EH (cell line): ENCODE measurements around the gene C1QTNF1.

ENCODE experiments used
- DNase-seq: peaks from one replicate; pipeline ENCODE4 v3.0.0-alpha.2; 2015; ENCODE audit warnings: low read depth

The C1QTNF1 gene

DNA sequence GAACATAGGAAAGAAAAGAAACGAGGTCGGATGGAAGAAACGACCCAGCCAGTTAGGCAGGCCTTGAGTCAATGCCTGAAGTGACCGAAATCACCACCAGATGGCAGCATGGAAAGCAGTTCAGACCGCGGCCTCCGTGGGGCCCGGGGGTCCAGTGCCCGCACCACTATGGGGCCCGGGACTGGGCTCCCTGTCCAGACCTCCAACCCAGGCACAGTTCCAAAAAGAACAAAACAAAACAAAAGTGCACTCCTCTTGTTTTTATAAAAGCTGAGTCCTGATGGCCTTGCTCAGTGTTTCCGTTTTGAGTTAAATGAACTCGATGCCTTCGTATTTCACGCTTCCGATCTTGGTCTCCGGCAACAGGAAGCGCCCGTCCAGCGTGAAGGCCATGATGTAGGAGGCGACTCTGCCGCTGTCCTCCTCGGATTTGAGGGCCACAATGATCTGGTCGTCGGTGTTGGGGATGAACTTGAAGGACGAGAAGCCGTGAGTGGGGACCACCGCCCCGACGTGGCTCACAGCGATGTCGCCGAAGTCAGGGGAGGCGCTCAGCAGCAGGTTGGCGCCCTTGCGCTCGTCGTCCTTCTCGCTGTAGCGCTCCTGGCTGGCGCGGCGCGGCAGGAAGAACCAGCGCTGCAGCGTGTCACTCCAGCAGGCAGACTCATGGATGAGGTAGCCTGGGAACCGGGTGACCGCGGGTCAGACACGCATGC is 30.6 kb upstream of the C1QTNF1 start:
- DNase-seq = peak; percentile 44

DNA sequence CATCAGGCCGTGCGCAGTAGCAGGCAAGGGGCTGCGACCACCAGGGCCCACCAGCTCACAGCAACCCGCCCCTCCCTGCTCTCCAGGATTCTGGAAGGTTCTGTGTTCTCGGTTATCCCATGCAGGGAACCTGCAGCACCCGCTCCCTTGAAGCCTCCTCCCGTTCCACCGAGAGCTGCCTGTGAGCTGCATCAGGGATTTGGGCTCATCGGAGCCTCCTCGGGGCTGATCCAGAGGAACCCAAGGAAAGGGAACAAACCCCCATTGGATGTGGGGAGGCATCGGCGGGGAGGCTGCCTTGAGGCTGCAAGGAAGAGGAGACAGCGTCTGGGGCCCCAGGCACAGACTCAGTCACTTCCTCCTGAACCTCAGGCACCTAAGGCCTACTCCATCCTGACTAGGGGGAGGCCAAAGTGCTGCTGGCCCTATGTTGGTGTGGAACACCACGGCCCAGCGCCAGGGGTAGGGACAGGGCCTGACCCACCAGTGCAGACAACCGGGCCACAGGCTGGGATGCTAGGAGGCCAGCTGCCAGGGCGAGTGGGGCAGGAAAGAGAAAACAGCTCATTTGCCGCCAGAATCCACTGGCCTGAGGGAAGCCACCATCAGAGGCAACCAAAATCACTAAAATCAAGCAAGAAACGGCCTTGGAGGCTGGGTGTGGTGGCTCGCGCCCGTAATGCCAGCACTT is 29.8 kb upstream of the C1QTNF1 start:
- no peak for DNase-seq

DNA sequence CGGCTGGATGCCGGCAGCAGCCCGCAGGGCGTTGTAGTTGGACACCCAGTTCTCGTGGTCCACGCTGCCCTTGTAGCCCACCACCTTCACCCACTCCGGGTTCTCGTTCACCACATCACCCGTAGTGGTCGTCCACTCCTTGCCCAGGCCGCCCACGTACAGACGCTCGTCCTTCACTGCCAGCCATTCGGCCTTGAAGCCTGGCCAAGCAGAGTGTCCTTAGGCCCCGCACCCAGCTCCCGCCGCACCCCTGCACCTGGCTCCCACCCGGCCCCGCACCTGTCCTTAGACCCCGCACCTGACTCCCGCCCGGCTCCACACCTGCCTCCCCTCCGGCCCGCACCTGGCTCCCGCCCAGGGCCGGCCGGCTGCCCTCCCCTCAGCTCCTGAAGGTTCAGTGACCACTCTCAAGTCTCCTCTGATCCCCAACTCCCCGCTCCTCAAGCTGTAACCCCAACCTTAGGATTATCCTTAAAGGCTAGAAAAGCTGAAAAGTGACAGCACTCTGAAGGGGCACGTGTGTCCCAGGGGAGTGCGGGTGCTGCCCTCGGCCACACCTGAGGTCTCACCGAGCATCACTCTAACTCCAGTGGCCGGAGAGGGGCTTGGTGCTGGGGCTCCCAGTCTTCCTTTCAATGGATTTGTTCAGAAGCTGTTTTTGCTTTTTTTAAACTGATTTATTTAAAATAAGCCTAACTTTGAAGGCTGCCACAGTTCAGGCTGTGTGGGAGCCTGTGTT is 28.8 kb upstream of the C1QTNF1 start:
- DNase-seq = no peak

DNA sequence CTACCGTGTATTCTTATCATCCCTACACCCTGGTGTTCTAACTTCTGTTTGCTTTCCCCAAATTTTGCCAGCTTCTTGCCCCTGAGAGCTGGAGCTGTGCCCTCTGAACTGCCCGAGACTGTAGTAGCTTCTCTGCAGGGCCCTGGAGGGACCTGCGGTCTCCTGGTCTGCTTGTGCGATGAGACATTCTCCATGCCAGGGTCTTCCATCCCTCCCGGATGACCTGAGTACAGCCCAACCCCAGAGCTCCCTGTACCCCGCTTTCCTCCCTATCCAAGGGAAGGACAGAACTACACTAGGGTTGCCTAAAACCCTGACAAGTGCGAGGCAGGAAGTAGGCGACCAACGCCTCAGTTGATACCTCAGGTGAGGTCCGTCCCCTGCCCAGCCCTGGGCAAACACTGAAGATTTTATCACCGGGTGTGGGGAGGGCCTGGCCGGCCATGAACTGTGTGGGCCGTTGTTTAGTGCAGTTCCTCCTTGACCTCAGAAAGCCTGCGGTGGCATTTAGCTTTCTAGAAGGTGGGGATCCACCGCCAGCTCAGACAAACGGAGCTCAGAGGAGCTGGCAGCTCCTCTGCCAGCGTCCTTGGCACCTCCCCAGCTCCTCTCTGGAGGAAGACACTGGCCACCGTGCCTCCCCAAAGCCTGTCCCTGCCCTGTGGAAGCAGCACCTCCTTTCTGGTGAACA is 28.1 kb upstream of the C1QTNF1 start:
- DNase-seq = no peak

DNA sequence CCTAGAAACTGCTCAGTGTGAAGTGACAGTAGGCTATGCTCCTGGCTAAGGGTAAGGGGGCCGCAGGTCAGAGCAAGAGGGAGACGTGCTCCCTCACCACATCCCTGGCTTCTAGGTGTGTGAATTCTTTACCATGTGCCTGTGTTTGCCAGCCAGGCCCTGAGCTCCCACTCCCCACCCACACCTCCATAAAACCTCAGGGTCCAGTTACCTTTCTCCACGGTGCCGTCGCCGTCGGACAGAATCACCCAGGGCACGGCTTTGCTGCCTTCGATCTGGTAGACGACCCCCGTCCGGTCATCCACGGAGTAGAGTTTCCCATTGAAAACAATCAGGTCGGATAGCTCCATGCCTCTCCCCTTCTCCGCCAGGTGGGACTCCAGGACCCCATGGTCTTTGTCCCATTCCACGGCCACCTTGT is 27.2 kb upstream of the C1QTNF1 start:
- DNase-seq = no peak

DNA sequence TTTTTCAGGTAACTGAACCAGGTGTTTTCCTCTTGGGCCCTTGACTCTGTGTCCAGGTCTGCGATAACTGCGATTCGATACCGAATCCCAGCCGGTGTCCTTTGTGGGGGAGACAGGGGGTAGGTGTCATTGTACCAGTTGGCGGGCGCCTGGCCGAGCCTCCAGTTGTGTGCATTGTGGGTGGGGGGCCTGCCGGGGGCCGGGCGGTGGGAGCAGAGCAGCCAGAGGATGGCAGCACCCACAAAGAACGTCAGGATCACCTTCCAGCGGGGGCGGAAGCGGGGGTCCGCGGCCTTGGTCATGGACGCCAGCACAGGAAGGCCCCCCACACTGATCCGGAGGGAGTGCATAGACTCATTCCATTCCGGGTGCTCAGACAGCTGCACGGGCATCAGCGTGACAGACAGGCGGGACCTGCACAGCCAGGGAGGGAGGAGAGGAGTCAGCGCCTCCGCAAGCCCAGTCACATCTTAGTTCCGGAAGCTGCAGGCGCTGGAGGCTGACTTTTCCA is 26.7 kb upstream of the C1QTNF1 start:
- DNase-seq = no peak

DNA sequence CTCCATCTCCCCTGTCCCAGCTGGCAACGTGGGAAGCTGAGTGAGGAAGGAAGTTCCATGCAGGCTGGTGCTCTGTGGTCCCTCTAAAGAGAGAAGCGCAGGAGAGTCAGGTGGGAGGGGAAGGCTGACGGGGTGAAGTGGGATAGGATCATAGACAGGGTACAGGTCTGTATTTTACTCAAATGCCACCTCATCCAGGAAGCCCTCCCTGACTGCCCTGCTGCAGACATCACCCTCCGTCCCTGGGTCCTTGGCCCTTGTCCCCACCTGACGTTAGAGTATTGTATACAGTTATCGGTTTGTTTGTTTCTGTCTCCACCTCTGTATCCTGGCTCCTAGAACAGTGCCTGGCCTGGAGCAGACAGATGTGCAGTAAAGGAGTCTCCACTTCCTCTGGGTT is 26.1 kb upstream of the C1QTNF1 start:
- no peak for DNase-seq

DNA sequence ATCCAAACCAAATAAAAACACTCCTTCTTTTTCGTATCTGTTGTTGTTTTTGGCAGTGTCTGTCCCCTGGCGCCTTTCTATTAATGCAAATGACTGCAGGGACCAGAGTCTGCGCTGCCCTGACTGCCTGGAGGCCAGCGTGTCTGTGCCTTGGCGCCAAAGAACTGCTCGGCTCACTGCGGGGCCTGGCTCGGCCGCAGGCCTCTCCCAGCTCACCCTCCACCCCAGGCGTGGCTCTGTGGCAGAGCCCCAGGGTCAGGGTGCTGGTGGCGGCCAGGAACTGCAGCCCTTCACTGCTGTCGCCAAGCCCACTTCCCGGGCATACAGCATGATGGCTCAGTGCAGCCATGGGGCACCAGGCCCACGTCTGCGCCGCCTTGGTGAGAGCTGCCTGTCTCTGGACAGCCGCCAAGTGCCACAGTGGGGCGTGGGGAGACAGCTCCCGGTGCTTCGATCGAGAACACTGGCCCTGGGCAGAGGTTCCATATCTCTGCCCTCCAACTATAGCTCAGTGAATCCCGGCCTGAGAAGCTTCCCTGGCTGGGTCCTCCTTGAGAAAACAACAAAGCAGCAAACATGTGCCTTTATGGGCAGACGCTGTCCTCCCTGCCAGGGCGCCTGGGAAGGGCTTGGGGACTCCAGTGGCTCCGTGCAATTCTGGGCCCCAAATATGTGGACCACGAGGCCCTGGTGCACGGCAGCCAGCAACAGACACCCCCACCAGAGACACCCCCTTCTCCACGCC is 25.5 kb upstream of the C1QTNF1 start:
- DNase-seq = no peak

DNA sequence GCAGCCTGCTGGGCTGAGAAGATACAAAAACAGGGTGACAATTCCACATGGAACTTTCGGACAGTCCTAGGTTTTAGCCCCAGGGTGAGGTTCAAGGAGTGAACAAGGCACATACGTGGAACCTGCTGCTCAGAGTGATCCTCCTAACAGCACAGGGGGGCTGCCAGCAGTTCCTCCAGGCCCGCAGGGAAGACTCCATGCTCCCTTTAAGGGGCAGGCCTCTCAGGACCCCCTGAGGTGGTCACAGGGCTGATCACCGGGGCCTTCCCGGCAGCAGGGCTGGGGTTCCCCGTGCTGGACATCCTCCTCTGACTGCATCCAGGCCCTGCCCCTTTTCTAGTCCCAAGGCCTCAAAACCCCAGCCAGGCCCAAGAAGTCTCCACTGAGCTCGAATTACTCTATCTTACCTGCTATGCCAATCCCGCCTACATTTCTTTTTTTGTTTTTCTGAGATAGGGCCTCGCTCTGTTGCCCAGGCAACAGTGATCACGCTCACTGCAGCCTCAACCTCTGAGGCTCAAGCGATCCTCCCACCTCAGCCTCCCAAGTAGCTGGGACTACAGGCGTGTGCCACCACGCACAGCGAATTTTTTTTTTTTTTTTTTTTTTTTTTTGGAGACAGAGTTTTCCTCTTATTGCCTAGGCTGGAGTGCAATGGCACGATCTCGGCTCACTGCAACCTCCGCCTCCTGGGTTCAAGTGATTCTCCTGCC is 24.8 kb upstream of the C1QTNF1 start:
- DNase-seq = no peak

DNA sequence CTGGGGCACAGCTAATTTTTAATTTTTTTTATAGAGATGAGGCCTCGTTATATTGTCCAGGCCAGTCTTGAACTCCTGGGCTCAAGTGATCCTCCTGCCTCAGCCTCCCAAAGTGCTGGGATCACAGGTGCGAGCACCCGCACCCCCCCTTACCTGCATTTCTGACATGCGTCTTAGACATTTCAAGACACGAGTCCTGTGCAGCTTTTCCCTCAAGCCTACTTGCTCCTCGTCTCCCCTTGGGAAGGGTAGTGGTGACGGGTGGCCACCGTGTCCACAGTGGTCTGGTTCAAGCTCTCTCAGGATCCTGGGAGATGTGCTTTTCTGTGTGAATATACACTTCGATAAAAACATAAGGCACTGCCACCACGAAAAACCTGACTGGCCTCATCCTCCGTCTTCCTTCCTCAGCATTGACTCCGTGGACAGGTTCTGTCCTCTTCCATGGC is 24.0 kb upstream of the C1QTNF1 start:
- no peak for DNase-seq

DNA sequence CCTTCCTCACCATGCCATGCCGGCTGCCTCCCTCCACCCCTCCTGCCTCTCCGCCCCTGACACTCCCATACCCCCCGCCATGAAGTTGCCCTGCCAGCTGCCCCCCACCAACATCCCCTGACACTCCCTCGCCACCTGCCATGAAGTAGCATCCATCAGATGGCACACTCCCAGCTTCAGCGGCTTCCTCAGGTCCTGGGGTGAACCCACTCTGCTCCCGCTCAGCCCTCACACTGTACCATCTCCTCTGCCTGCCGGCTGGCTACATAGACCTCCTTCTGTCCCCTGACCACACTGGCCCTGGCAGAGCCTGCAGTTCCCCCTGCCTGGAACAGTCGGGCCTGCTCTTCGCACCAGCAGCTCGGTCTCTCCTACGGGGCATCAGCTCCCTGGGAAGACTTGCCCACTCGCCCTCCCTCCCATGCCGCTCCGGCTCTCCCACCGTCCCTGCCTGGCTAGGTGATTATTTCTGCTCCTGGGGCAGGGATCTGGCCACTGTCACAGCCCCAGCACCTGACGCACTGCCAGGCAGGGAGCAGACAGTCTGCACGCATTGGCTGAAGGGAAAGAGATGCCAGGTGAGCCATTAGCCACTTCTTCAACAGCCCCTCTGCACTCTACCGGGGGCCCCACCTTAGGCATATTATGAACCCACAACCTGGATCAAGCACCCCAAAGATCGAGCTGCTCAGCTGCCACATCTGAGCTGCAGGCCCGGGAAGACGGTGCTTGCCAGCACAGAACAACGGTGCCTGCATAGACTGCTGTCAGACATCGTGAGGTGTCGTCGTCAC is 23.4 kb upstream of the C1QTNF1 start:
- no peak for DNase-seq

DNA sequence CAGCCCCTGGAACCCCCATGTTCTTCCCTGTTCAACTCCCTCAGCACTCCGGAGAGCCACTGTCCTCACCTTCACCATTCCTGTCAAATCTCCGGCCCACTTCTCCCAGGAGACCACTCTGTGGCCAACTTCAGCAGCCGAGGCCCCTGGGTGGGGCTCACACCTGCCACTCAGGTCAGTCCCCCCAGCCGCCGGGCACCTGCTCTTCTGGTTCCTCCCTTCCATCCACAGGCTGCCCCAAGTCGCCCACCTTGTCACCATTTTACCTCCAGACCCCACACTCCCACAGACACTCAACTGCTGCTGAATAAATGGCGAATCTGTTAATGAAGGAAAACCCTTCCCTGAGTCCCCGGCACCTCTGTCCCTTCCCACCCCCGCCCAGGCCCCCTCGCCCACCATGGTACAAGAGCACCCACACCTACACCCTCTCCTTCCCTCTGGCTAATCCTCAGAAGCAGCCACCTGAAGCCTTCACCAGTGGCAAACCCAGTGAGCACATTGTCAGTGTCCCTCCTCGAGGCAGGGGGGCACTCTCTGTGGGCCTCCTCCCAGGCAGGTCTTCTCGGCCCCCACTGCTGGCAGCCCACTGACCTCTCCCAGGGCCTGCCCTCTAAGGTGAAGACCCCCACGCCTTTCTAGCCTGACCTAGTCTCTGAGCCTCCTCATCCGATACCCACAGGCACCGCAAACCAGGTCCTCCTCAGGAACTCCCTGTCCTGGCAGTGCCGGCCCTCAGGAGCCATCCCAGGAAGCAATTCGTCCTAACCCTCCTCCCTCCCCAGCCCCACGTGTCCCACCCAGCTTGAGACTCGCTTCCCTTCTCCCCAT is 22.6 kb upstream of the C1QTNF1 start:
- DNase-seq = no peak

DNA sequence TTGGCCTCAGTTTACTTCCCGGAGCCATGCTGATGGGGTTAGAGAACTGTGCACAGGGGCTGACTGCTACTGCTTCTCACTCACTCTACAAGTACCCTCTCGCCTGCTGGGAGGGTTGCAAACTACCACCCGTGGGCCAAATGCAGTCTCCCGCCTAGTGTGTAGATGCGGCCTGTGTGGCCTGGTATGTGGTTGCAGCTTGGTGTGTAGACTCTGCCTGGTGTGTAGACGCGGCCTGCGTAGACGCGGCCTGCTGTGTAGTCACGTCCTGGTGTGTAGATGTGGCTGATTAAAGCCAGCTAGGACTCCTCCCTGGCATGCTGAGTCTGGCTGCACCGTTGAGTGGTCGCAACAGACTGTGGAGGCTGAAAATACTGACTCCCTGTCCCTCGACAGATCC is 21.7 kb upstream of the C1QTNF1 start:
- DNase-seq = no peak

DNA sequence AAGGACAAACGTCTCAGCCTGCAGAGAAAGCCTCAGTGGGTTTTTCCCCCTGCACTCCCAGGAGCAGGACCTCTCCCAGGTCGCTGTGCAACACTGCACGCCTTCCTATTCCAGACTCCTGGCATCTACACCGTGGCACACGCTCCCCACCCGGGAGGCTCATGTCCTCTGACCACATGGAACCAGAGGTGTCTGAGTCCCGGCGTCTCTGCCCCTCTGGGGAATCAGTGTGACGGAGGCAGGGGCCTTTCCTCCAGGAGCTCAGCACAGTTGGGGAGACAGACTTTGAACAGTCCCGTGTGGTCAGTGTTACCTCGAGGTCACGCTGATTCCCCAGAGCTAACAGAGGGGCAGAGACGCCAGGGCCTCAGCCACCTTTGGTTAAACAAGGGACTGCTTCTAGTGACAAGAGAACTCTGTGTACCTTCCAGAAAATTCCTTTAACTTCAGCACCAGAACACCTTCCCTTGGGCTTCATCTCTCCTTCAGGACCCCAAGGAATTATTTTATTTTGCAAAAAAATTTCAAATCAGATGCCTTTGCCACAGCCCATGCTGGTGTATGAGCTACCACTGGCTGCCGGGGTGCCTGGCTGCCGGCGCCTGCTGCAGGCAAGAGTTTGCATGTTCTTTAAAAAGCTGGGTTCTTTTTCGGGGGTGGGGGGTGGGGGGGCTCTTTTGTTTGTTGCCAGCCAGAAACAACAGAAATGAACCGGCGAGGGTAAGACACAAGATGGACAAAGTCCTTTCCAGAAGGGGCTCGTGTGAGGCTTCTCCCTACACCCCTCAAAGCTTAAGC is 21.0 kb upstream of the C1QTNF1 start:
- no peak for DNase-seq

DNA sequence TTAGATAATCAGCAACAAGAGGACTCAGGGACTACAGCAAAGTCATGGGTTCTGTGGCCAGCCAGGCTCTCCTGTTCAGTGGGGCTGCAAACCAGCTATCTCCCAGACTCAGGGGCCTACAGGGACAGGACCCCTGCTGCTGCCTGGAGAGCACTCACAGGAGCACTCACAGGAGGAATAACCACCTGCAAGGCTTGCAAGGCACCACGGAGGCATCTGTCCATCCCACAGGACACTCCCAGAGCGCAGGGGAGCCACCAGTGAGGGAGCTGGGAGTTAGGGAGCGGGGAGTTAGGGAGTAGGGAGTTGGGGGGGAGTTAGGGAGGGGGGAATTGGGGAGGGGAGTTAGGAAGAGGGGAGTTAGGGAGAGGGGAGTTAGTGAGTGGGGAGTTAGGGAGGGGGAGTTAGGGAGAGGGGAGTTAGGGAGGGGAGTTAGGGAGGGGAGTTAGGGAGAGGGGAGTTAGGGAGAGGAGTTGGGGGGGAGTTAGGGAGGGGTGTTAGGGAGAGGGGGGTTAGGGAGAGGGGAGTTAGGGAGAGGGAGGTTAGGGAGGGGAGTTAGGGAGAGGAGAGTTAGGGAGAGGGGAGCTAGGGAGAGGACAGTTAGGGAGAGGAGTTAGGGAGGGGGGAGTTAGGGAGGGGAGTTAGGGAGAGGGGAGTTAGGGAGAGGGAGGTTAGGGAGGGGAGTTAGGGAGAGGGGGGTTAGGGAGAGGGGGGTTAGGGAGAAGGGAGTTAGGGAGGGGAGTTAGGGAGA is 20.1 kb upstream of the C1QTNF1 start:
- DNase-seq = no peak

DNA sequence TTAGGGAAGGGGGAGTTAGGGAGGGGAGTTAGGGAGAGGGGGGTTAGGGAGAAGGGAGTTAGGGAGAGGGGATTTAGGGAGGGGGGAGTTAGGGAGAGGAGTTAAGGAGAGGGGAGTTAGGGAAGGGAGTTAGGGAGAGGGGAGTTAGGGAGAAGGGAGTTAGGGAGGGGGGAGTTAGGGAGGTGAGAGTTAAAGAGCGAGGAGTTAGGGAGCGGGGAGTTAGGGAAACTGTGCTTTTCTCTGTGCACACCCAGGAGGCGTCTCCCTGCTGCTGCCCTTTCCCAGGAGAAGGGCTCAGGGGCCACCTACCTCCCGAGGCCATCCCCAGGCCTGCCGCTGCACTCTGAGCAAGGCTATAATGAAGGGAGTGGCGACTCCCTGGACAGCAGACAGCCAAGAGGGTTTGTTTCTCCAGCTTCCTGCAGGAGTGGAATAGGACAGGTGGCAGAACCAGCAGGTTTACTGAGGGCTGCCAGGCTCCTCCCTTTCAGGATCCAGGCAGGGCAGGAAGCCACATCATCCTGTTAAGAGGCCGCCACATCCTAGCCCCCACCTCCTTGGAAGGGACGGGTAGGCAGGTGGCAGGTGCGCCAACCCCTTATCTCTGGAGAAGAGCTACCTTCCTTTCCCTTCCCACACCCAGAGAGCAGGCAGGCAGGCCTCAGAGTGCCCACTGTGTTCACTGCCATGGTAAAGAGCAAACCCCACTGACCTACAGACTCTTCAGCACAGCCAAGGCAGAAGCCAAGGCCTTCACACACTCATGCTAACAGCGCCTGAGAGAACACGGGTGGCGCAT is 18.7 kb upstream of the C1QTNF1 start:
- no peak for DNase-seq

DNA sequence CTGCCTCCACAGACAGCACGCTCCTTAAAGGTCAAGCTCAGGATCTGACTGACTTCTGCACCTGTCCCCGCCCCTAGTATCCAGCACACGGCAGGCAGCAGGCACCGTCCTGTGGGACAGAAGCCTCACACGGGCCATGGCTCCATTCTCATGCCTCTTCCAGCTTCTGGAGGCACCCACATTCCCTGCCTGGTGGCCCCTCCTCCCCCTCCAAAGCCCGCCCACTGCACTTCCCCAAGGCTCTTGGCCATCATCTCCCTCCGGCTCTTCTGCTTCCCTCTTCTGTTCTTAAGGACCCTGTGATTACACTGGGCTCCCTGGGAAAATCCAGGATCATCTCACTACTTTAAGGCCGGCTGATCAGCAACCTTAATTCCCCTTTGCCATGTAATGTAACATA is 17.9 kb upstream of the C1QTNF1 start:
- no peak for DNase-seq
